Hepatocyte (in vitro differentiated cells): ENCODE data around the gene LRRK1. TPM values are rescaled to one million over a fixed set of nuclear protein-coding genes. Genes with fewer than 3 reads are reported as not detected.

Experiments used
- DNase-seq: peaks from one replicate; pipeline ENCODE4 v3.0.0-alpha.2; 2016; ENCODE audit warnings: low spot score
- H2AFZ ChIP-seq: fragments of 200-600 bp; sonication (generic); 2 replicates; pipeline ENCODE4 v1.6.0; 2016; ENCODE audit warnings: antibody characterized with exemption, mild to moderate bottlenecking
- H3K27ac ChIP-seq: fragments of 200-600 bp; sonication (generic); 2 replicates; pipeline ENCODE4 v1.5.1; 2016; ENCODE audit warnings: mild to moderate bottlenecking
- H3K27me3 ChIP-seq: fragments of 200-600 bp; sonication (generic); 2 replicates; pipeline ENCODE4 v1.6.1; 2016
- H3K36me3 ChIP-seq: fragments of 200-600 bp; sonication (generic); replicated peaks from 2 replicates; pipeline ENCODE4 v1.5.1; 2016; ENCODE audit warnings: low read depth; ENCODE audit not compliant: insufficient read depth
- H3K4me1 ChIP-seq: fragments of 200-600 bp; sonication (generic); 2 replicates; pipeline ENCODE4 v1.5.1; 2016; ENCODE audit warnings: mild to moderate bottlenecking, moderate library complexity; ENCODE audit not compliant: insufficient read depth
- H3K4me2 ChIP-seq: fragments of 200-600 bp; sonication (generic); 2 replicates; pipeline ENCODE4 v1.6.0; 2016
- H3K4me3 ChIP-seq: fragments of 200-600 bp; sonication (generic); 2 replicates; pipeline ENCODE4 v1.5.1; 2016; ENCODE audit warnings: mild to moderate bottlenecking
- H3K79me2 ChIP-seq: fragments of 200-600 bp; sonication (generic); 2 replicates; pipeline ENCODE4 v1.6.0; 2017; ENCODE audit warnings: mild to moderate bottlenecking
- H3K9me2 ChIP-seq: fragments of 200-600 bp; sonication (generic); replicated peaks from 2 replicates; pipeline ENCODE4 v1.6.0; 2017; ENCODE audit warnings: mild to moderate bottlenecking; ENCODE audit not compliant: insufficient read depth
- H3K9me3 ChIP-seq: fragments of 200-600 bp; sonication (generic); 2 replicates; pipeline ENCODE4 v1.5.1; 2016; ENCODE audit warnings: low read depth, mild to moderate bottlenecking
- H4K20me1 ChIP-seq: fragments of 200-600 bp; sonication (generic); 2 replicates; pipeline ENCODE4 v1.6.0; 2016; ENCODE audit warnings: mild to moderate bottlenecking; ENCODE audit not compliant: insufficient read depth, poor library complexity, severe bottlenecking
- EZH2 ChIP-seq: fragments of 200-600 bp; sonication (generic); IDR thresholded peaks from 2 replicates; pipeline ENCODE4 v1.6.1; 2016; ENCODE audit warnings: antibody characterized with exemption, mild to moderate bottlenecking, borderline replicate concordance
- EZH2phosphoT487 ChIP-seq: fragments of 200-600 bp; sonication (generic); IDR thresholded peaks from one replicate; pipeline ENCODE4 v1.6.1; 2018; ENCODE audit warnings: antibody characterized with exemption, mild to moderate bottlenecking, low read depth, moderate library complexity; ENCODE audit not compliant: unreplicated experiment, severe bottlenecking
- WGBS: methylation state at CpG from one replicate; pipeline ENCODE4 v1.1.6; 2016; ENCODE audit warnings: low lambda C conversion rate; ENCODE audit errors: missing lambda C conversion rate; 5-methylcytosine and 5-hydroxymethylcytosine counted together
- polyA plus RNA-seq: library from polyadenylated mRNA; unstranded; fragments of >200 nt; fragmentation: Nextera tagmentation; extraction: Ambion mirVana; gene quantifications from 2 replicates; pipeline ENCODE4 v1.2.1, GENCODE V29; 2016
- total RNA-seq: library from RNA; depleted of rRNA; stranded (reverse); fragments of >200 nt; gene quantifications from 2 replicates; pipeline ENCODE4 v1.2.3, GENCODE V29; 2014
- TF ChIP-seq, protein P1 (sequence below): fragments of 200-600 bp; sonication (generic); IDR thresholded peaks from 2 replicates; pipeline ENCODE4 v1.5.1; 2016; ENCODE audit warnings: antibody characterized with exemption, mild to moderate bottlenecking; ENCODE audit not compliant: poor library complexity

The LRRK1 gene
- total and polyA plus RNA-seq, 2 experiments from 2014 or later: 2.1 TPM

DNA sequence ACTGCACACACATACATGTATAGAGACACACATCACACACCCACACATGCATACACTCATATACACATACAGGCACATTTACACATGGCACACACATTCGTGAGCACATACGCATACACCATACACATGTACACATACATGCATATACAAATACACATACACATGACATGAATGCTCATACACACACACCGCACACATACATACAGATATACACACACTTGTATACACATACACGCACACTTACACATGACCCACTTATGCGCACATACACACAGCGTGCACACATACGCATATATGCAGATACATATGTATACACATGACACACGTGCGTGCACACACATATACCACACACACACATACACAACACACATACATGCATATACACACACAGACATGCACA lies 162.7 kb downstream of the LRRK1 start:
- H3K27me3 ChIP-seq: no peaks in the 10 kb centered on the region
- no peaks in the 10 kb centered on the region for H3K4me1 ChIP-seq
- no peak overlapping the region for H3K4me3 ChIP-seq
- no peaks in the 10 kb centered on the region for H3K9me3 ChIP-seq
- 97% methylated on average over 9 of the region's 9 CpGs for WGBS
- no peak overlapping the region for H2AFZ ChIP-seq
- no peaks in the 10 kb centered on the region for H3K9me2 ChIP-seq
- no peaks in the 10 kb centered on the region for H3K36me3 ChIP-seq
- DNase-seq: no peak
- no peak overlapping the region for H3K4me2 ChIP-seq
- TF ChIP-seq, protein P1, sequence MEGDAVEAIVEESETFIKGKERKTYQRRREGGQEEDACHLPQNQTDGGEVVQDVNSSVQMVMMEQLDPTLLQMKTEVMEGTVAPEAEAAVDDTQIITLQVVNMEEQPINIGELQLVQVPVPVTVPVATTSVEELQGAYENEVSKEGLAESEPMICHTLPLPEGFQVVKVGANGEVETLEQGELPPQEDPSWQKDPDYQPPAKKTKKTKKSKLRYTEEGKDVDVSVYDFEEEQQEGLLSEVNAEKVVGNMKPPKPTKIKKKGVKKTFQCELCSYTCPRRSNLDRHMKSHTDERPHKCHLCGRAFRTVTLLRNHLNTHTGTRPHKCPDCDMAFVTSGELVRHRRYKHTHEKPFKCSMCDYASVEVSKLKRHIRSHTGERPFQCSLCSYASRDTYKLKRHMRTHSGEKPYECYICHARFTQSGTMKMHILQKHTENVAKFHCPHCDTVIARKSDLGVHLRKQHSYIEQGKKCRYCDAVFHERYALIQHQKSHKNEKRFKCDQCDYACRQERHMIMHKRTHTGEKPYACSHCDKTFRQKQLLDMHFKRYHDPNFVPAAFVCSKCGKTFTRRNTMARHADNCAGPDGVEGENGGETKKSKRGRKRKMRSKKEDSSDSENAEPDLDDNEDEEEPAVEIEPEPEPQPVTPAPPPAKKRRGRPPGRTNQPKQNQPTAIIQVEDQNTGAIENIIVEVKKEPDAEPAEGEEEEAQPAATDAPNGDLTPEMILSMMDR: no peak
- TF ChIP-seq EZH2: no peak
- TF ChIP-seq EZH2phosphoT487: no peak
- no peaks in the 10 kb centered on the region for H4K20me1 ChIP-seq
- no peaks in the 10 kb centered on the region for H3K79me2 ChIP-seq
- H3K27ac ChIP-seq: no peak overlapping the region

DNA sequence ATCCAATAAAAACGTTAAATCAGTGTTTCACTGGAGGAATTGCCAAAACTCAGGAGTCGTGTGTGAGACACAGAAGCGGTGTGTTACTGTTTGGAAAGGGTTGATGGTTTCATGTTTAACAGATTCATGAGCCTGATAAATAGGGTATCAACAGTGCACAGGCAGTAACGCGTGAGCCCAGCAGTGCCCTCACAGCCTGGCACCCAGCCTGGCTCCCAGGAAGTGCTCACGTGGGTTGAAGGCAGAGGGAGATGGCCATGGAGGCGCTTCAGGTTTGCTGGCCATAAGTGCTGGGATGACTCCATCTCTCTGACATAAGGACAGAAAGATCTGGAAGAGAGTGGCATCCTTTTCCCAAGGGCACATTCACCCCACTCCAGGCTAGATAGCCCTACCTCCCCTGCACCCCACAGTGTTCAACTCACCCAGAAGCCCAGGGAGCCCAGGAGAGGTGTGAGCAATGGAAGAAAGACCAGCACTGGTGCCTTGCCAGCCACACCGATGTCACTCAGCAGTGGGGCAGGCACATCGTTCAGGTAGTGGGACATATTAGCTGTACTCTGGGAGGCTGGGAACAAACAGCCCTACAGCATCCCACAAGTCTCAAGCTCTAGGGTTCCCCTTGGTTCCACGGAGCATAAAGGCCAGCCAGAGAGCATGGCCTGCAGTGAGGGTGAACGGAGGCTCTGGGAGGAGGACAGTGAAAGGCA lies 164.3 kb downstream of the LRRK1 start:
- H3K4me2 ChIP-seq: no peak overlapping the region
- H3K4me1 ChIP-seq: no peaks in the 10 kb centered on the region
- no peaks in the 10 kb centered on the region for H3K9me2 ChIP-seq
- H3K9me3 ChIP-seq: no peaks in the 10 kb centered on the region
- no peak for DNase-seq
- TF ChIP-seq EZH2 (no peak), EZH2phosphoT487 (no peak)
- TF ChIP-seq, protein P1: no peak
- no peaks in the 10 kb centered on the region for H3K27me3 ChIP-seq
- 68% methylated on average over 11 of the region's 11 CpGs for WGBS
- no peaks in the 10 kb centered on the region for H3K36me3 ChIP-seq
- no peak overlapping the region for H2AFZ ChIP-seq
- no peak overlapping the region for H3K4me3 ChIP-seq
- no peaks in the 10 kb centered on the region for H4K20me1 ChIP-seq
- no peak overlapping the region for H3K27ac ChIP-seq
- H3K79me2 ChIP-seq: no peaks in the 10 kb centered on the region

DNA sequence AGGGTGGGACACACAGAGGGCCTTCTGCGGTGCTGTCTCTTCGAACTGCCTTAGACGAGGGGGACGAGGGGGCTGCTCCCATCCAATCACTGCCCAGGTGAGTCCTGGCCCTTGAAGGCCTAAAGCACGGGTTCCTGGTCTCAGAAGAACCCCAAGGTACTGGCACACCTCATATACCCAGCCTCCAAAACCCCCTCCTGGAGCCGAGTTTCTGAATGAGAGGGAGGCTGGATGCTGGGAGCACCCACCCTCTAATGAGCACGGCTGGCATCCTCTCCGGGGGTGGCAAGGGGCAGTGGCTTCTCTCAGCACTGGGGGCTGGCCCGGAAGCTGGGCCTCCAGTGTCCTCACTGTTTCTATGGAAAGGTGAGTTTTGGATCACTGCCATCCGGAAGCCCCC lies 165.6 kb downstream of the LRRK1 start:
- H3K36me3 ChIP-seq: no peaks in the 10 kb centered on the region
- H3K9me3 ChIP-seq: no peaks in the 10 kb centered on the region
- no peak overlapping the region for H3K27ac ChIP-seq
- H3K27me3 ChIP-seq: no peaks in the 10 kb centered on the region
- H3K9me2 ChIP-seq: no peaks in the 10 kb centered on the region
- 91% methylated on average over 10 of the region's 10 CpGs for WGBS
- no peak for DNase-seq
- no peak overlapping the region for H3K4me3 ChIP-seq
- H2AFZ ChIP-seq: no peak overlapping the region
- no peak overlapping the region for H3K4me2 ChIP-seq
- no peaks in the 10 kb centered on the region for H3K4me1 ChIP-seq
- no peaks in the 10 kb centered on the region for H4K20me1 ChIP-seq
- no peaks in the 10 kb centered on the region for H3K79me2 ChIP-seq
- TF ChIP-seq, protein P1: no peak
- TF ChIP-seq EZH2: no peak
- no peak for TF ChIP-seq EZH2phosphoT487

DNA sequence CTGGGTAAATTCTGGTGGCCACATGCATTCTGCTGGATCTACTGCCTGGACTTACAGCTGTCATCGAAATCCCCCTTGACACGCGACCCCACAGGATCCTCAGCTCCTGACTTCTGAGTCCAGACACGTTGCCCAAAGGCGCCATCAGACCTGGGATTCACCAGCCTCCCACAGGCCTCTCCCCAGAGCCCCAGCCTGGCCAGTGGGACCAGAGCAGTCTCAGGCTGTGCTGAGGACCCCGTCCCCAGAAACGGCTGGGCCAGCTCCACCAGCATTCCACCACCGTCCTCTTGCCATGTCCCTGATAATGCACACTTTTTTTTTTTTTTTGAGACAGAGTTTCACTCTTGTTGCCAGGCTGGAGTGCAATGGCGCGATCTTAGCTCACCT lies 166.1 kb downstream of the LRRK1 start:
- 90% methylated on average over 8 of the region's 10 CpGs for WGBS
- H3K27ac ChIP-seq: no peak overlapping the region
- H2AFZ ChIP-seq: no peak overlapping the region
- H3K4me3 ChIP-seq: no peak overlapping the region
- no peak for DNase-seq
- H3K4me2 ChIP-seq: no peak overlapping the region
- no peaks in the 10 kb centered on the region for H3K36me3 ChIP-seq
- H3K79me2 ChIP-seq: no peaks in the 10 kb centered on the region
- H3K9me2 ChIP-seq: no peaks in the 10 kb centered on the region
- no peaks in the 10 kb centered on the region for H3K27me3 ChIP-seq
- no peaks in the 10 kb centered on the region for H3K9me3 ChIP-seq
- TF ChIP-seq EZH2phosphoT487: no peak
- TF ChIP-seq EZH2: no peak
- TF ChIP-seq, protein P1: no peak
- no peaks in the 10 kb centered on the region for H3K4me1 ChIP-seq
- no peaks in the 10 kb centered on the region for H4K20me1 ChIP-seq
